Esophagus (tissue), 2 donors: ENCODE measurements around the gene SORCS2. TPM values are rescaled to one million over a fixed set of nuclear protein-coding genes. Genes with fewer than 3 reads are reported as not detected.

Experiments
- H3K27ac ChIP-seq, 2 donors: one replicate each; pipeline ENCODE4 v1.5.1; 2013; ENCODE audit warnings: low read depth in 2 of 2, mild to moderate bottlenecking in 2 of 2, inconsistent platforms in 1 of 2, low read length in 1 of 2, moderate library complexity in 1 of 2
- H3K27me3 ChIP-seq, 2 donors: one replicate each; pipeline ENCODE4 v1.6.1; 2013; ENCODE audit warnings: low read length in 2 of 2, control low read depth in 1 of 2, mild to moderate bottlenecking in 1 of 2; ENCODE audit not compliant: insufficient read depth in 2 of 2, control insufficient read depth in 1 of 2
- H3K36me3 ChIP-seq, 2 donors: one replicate each; pipeline ENCODE4 v1.6.1; 2013; ENCODE audit warnings: low read length in 1 of 2; ENCODE audit not compliant: control insufficient read depth in 2 of 2, insufficient read depth in 2 of 2
- H3K4me1 ChIP-seq, 2 donors: one replicate each; pipeline ENCODE4 v1.6.1; 2013; ENCODE audit warnings: low read length in 1 of 2; ENCODE audit not compliant: control insufficient read depth in 2 of 2, insufficient read depth in 2 of 2
- H3K4me3 ChIP-seq, 2 donors: one replicate each; pipeline ENCODE4 v1.5.1; 2013; ENCODE audit warnings: low read length in 2 of 2, mild to moderate bottlenecking in 2 of 2, low read depth in 1 of 2, moderate library complexity in 1 of 2
- H3K9me3 ChIP-seq, 2 donors: one replicate each; pipeline ENCODE4 v1.6.1; 2013; ENCODE audit warnings: mild to moderate bottlenecking in 2 of 2, low read depth in 1 of 2, low read length in 1 of 2, moderate library complexity in 1 of 2; ENCODE audit not compliant: control insufficient read depth in 2 of 2, insufficient read depth in 1 of 2
- WGBS, 2 donors: extraction: QIAGEN DNeasy Blood & Tissue Kit; methylation state at CpG; one replicate each; pipeline ENCODE4 v1.1.7; 2013; 5-methylcytosine and 5-hydroxymethylcytosine counted together
- polyA plus RNA-seq, 2 donors: library from polyadenylated mRNA; stranded (reverse); fragments of 200-250 nt; gene quantifications; one replicate each; pipeline ENCODE4 v1.2.3, GENCODE V29; 2013
- donor health status: healthy with polysubstance abuse.
- donor health status: Bipolar disorder and iron deficiency.

Gene SORCS2
- polyA plus RNA-seq, 2 donors: 1.1 to 1.2 TPM

DNA sequence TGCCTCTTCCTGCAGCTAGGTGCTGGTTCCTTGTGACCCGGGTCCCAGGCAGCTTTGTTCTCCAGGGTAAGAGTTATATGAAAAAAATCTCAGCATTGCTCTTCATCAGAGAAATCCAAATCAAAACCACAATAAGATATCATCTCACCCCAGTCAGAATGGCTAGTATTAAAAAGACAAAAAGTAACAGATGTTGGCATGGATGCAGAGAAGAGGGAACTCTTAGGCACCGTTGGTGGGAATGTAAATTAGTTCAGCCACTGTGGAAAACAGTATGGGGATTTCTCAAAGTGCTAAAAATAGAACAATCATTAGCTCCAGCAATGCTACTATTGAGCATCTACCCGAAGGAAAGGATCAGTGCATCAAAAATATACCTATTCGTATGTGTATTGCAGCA, 61.5 kb downstream of the SORCS2 start:
- Histone ChIP-seq H3K27me3 (no peaks in the 10 kb centered on the region), H3K27ac (no peak overlapping the region), H3K36me3 (no peaks in the 10 kb centered on the region), H3K4me3 (no peak overlapping the region), H3K4me1 (no peaks in the 10 kb centered on the region), H3K9me3 (peaks cover 0 to 4% of the 10 kb centered on the region in 2 donors)
- WGBS, 2 donors: 76% methylated on average over 4 of the region's 4 CpGs

GRCh38 chr4:7254736-7255487, 62.6 kb downstream of the SORCS2 start:
- H3K36me3 ChIP-seq: no peaks in the 10 kb centered on the region
- 83 to 85% methylated on average over 17 of the region's 17 CpGs for WGBS, 2 donors
- no peak overlapping the region for H3K27ac ChIP-seq

GRCh38 chr4:7255488-7255881, 63.1 kb downstream of the SORCS2 start:
- H3K4me3 ChIP-seq: no peak overlapping the region
- peaks cover 0 to 3% of the 10 kb centered on the region in 2 donors for H3K4me1 ChIP-seq
- peaks cover 0 to under 1% of the 10 kb centered on the region in 2 donors for H3K9me3 ChIP-seq
- 69 to 72% methylated on average over 14 of the region's 14 CpGs for WGBS, 2 donors
- H3K27me3 ChIP-seq: no peaks in the 10 kb centered on the region
- no peak overlapping the region for H3K27ac ChIP-seq
- no peaks in the 10 kb centered on the region for H3K36me3 ChIP-seq

More at GRCh38 chr4:7254736-7255487, 62.6 kb downstream of the SORCS2 start:
- H3K9me3 ChIP-seq: no peaks in the 10 kb centered on the region
- no peaks in the 10 kb centered on the region for H3K27me3 ChIP-seq
- peaks cover 0 to 3% of the 10 kb centered on the region in 2 donors for H3K4me1 ChIP-seq
- no peak overlapping the region for H3K4me3 ChIP-seq

GRCh38 chr4:7255996-7256395, 63.7 kb downstream of the SORCS2 start:
- H3K9me3 ChIP-seq: peaks cover 0 to 2% of the 10 kb centered on the region in 2 donors
- no peaks in the 10 kb centered on the region for H3K36me3 ChIP-seq
- H3K27ac ChIP-seq: no peak overlapping the region
- H3K4me1 ChIP-seq: peaks cover 0 to 3% of the 10 kb centered on the region in 2 donors
- H3K4me3 ChIP-seq: no peak overlapping the region
- no peaks in the 10 kb centered on the region for H3K27me3 ChIP-seq
- 67 to 76% methylated on average over 6 of the region's 6 CpGs for WGBS, 2 donors

DNA sequence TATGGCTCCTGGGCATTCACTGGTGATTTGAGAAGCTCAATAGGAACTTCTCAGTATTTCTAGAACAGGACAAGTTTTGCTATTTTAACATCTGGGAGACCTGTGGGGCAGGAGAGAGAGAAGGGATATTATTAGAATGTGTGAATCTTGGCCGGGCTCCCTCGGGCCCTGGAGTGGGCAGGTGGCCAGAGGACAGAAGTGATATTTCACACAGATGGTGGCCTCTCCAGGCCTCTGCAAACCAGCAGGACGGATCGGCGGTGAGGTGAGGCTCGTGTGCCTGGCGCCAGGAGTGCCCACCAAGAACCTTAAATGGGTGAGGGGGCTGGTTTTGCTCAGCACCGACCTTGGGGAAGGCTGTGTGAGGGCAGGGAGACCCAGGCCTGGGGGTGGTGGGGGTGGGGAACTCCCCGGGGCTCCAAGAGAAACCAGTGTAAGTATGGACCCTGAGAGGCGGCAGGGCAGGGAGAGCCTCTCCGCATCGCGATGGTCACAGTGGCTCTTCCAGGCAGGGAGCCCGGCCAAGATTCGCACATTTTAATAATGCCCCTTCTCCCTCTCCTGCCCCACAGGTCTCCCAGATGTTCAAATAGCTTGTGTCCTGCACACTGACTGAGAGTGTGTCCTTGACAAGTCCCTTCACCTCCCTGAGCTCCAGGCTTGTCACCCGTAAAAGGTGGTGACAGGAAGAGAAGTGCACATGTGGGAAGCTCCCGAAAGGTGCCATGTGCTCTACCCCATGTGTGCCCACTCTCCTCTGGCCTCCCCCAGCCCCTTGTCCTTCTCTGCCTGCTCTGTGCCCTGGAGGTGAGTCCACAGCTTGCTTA, 64.9 kb downstream of the SORCS2 start:
- WGBS, 2 donors: 62 to 72% methylated on average over 16 to 17 of the region's 17 CpGs
- Histone ChIP-seq H3K27me3 (no peaks in the 10 kb centered on the region), H3K36me3 (no peaks in the 10 kb centered on the region), H3K27ac (no peak overlapping the region), H3K4me3 (no peak overlapping the region), H3K4me1 (peaks cover 0 to 3% of the 10 kb centered on the region in 2 donors), H3K9me3 (peaks cover 0 to 2% of the 10 kb centered on the region in 2 donors)

DNA sequence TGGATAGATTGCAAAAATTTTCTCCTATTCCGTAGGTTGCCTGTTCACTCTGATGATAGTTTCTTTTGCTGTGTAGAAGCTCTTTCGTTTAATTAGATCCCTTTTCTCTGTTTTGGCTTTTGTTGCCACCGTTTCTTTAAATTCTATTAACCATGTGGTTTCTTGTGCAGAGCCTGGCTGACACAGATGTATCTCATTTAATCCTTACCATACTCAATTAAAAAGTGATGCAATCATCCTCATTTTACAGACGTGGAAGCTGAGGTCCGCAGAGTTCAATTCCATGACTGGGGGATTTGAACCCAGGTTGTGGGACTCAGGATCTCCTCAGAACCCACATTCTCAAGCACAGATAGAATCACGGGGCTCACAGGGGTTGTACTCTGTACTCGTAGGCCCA, 66.7 kb downstream of the SORCS2 start:
- Histone ChIP-seq H3K9me3 (peaks cover 0 to 2% of the 10 kb centered on the region in 2 donors), H3K36me3 (no peaks in the 10 kb centered on the region), H3K4me3 (no peak overlapping the region), H3K4me1 (peaks cover 3 to 10% of the 10 kb centered on the region in 2 donors), H3K27me3 (no peaks in the 10 kb centered on the region), H3K27ac (no peak overlapping the region)
- WGBS, 2 donors: 88 to 89% methylated on average over 7 of the region's 7 CpGs

DNA sequence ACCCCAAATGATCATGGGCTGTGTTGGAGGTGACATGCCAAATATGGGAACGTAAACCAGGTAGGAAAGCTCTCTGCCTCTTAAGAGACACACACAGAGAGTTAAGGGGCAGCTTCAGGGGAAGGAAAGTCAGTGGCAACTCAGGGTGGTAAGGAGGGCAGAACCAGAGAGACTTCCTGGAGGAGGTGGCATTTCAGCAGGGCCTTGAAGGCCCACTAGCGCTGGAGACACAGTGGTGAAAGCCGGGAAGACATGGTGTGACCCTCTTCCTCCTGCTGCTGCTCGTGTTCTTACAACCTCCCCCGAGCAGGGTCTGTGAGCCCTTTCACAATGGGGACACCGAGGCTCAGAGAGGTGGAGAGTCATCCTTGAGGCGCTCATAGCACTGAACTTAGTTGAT, 68.2 kb downstream of the SORCS2 start:
- H3K36me3 ChIP-seq: no peaks in the 10 kb centered on the region
- H3K27me3 ChIP-seq: no peaks in the 10 kb centered on the region
- 93 to 94% methylated on average over 7 of the region's 7 CpGs for WGBS, 2 donors
- H3K4me1 ChIP-seq: peaks cover 3 to 17% of the 10 kb centered on the region in 2 donors
- no peak overlapping the region for H3K27ac ChIP-seq
- H3K9me3 ChIP-seq: peaks cover 0 to 2% of the 10 kb centered on the region in 2 donors
- H3K4me3 ChIP-seq: no peak overlapping the region

DNA sequence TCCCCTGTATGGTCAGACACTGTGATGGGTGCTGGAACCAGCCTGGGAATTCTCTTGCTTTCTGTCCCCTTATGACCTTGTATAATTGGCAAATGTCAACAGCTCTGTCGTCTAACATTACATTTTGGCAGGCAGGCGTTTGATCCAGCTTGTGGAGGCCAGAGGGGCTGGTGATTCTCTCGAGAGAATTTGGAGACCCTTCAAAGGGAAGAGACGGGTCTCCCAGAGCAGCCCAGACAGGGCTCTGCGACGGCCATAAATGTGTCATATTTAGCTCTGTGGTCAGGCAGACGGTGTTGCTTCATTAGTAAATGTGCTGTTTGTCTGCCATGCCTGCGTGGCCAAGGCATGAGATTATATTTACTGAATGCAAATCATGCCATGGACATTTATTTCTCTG, 68.7 kb downstream of the SORCS2 start:
- Histone ChIP-seq H3K27ac (no peak overlapping the region), H3K36me3 (no peaks in the 10 kb centered on the region), H3K27me3 (no peaks in the 10 kb centered on the region), H3K4me1 (peaks cover 3 to 17% of the 10 kb centered on the region in 2 donors), H3K9me3 (peaks cover 0 to 2% of the 10 kb centered on the region in 2 donors), H3K4me3 (no peak overlapping the region)
- 54 to 58% methylated on average over 8 of the region's 8 CpGs for WGBS, 2 donors

GRCh38 chr4:7261536-7261935, 69.2 kb downstream of the SORCS2 start:
- Histone ChIP-seq H3K27ac (no peak overlapping the region), H3K4me3 (no peak overlapping the region), H3K36me3 (no peaks in the 10 kb centered on the region), H3K4me1 (peaks cover 3 to 17% of the 10 kb centered on the region in 2 donors), H3K9me3 (peaks cover 0 to 2% of the 10 kb centered on the region in 2 donors), H3K27me3 (no peaks in the 10 kb centered on the region)
- 71 to 78% methylated on average over 6 of the region's 6 CpGs for WGBS, 2 donors
